ENCODE measurements around the gene ARHGEF25.

DNA sequence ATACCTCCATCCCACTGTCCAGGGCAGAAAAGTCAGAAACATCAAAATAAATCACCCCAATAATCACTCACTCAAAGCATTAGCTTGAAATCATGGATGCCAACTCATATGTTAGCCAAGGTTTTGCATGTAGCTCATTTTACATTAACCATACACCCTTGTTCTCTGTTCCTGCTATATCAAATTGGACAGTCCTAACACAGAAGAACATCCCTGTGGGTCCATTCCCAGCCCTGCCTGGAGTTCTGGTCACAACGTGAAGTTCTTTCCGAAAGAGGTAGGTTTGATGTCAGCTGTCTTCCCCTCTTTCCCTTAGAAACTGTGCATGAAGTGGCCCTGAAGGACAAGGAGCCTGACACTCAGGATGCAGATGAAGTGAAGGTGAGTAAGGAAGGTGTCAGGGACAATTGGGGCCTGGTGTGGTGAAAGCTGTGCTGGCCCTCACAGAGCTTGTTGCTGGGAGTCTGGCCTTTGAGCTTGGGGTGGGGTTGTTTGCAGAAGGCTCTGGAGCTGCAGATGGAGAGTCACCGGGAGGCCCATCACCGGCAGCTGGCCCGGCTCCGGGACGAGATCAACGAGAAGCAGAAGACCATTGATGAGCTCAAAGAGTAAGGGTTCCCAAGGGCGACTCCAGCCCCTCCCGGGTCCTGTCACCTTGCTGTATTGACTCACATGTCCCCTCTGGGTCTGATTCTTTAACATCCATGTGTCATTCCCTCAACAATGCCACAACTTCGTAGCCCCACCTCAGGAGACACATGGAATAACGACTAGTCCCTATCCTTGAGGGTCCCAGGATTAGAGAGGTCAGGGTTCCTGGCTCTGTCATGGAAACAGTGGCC, 35.2 kb upstream of the ARHGEF25 start:
- no peak for TF ChIP-seq POLR2AphosphoS5 (IDR thresholded peaks at IDR 0.05; ENCODE audit: borderline replicate concordance, low read depth, low read length)
- no peak for TF ChIP-seq EZH2 (IDR thresholded peaks at IDR 0.05)
- no peak for TF ChIP-seq FOXP2 (optimal IDR thresholded peaks at IDR 0.05; ENCODE audit: control extremely low read depth, extremely low read length, insufficient read depth)
